ENCODE results near the gene DNAH12. TPM values are rescaled to one million over a fixed set of nuclear protein-coding genes. Genes with fewer than 3 reads are reported as not detected.

The DNAH12 gene
- total RNA-seq, 1 donor from 2014 or later, result 0.02 TPM

GRCh38 chr3:57546616-57547015, 2.5 kb upstream of the DNAH12 start:
- Mint-ChIP-seq H3K4me3 (no peak overlapping the region), H3K36me3 (no peaks in the 10 kb centered on the region), H3K27me3 (ENCODE audit: insufficient read depth, low read depth) (peaks cover 2% of the 10 kb centered on the region), H3K4me1 (peaks cover 24% of the 10 kb centered on the region), H3K9me3 (no peaks in the 10 kb centered on the region), H3K27ac (no peak overlapping the region)
- H3K4me1 ChIP-seq, result peaks cover 13% of the 10 kb centered on the region
- no peaks in the 10 kb centered on the region for H3K9me3 ChIP-seq (ENCODE audit: low read depth)
- no peak overlapping the region for H3K9ac ChIP-seq
- no peak overlapping the region for H3K4me3 ChIP-seq
- peaks cover 9% of the 10 kb centered on the region for H3F3A ChIP-seq (ENCODE audit: low read depth)
- no peaks in the 10 kb centered on the region for H3K36me3 ChIP-seq
- no peak overlapping the region for H3K27ac ChIP-seq
- DNase-seq (ENCODE audit: low spot score), result peak; percentile 25
- H4K20me1 ChIP-seq (ENCODE audit: low read depth), result no peaks in the 10 kb centered on the region
- H2AFZ ChIP-seq (replicated peaks), result no peak overlapping the region
- no peak overlapping the region for H3K4me2 ChIP-seq
- TF ChIP-seq, protein P1, sequence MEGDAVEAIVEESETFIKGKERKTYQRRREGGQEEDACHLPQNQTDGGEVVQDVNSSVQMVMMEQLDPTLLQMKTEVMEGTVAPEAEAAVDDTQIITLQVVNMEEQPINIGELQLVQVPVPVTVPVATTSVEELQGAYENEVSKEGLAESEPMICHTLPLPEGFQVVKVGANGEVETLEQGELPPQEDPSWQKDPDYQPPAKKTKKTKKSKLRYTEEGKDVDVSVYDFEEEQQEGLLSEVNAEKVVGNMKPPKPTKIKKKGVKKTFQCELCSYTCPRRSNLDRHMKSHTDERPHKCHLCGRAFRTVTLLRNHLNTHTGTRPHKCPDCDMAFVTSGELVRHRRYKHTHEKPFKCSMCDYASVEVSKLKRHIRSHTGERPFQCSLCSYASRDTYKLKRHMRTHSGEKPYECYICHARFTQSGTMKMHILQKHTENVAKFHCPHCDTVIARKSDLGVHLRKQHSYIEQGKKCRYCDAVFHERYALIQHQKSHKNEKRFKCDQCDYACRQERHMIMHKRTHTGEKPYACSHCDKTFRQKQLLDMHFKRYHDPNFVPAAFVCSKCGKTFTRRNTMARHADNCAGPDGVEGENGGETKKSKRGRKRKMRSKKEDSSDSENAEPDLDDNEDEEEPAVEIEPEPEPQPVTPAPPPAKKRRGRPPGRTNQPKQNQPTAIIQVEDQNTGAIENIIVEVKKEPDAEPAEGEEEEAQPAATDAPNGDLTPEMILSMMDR (IDR thresholded peaks at IDR 0.05), result no peak
- no peak for TF ChIP-seq EZH2 (IDR thresholded peaks at IDR 0.05)
- TF ChIP-seq EZH2phosphoT487 (IDR thresholded peaks at IDR 0.05), result peak; percentile 59
- no peaks in the 10 kb centered on the region for H3K79me2 ChIP-seq (ENCODE audit: low read depth)
- no peaks in the 10 kb centered on the region for H3K27me3 ChIP-seq

DNA sequence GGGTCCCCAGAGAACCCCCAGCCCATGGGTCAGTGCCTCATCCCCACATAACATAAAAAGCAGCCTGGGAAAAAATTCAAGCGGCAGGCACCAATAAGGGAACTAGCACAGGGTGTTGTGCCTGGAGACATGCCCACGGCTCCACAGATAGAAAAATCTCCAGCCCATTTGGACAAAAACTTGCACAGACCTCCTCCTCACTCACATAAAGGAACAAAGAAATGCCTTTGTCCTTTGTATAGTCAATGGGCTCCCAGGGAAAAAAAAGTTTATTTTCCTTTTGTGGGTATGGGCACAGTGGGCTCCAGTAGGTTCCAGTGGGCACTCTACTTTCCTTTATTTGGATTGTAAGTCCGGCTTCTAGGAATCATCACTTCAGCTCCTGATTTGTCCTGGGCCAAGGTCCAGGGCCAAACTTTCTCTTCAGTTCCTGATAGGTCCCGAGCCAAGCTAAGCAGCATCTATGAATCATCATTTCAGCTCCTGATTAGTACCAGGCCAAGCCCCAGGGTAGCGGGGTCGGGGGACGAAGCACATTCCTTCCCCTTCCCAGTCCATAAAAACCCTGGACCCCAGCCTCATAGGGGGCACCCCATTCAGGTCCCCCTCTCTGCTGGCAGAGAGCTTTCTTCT, 1.6 kb upstream of the DNAH12 start:
- H2AFZ ChIP-seq (replicated peaks), result no peak overlapping the region
- H3K36me3 Mint-ChIP-seq, result no peaks in the 10 kb centered on the region
- H4K20me1 ChIP-seq (ENCODE audit: low read depth), result no peaks in the 10 kb centered on the region
- H3K4me3 ChIP-seq, result no peak overlapping the region
- H3K27ac Mint-ChIP-seq, result peak overlapping the region; percentile 72
- H3K4me1 ChIP-seq, result peaks cover 13% of the 10 kb centered on the region
- H3K4me2 ChIP-seq, result no peak overlapping the region
- H3K9me3 Mint-ChIP-seq, result no peaks in the 10 kb centered on the region
- peak; percentile 4 for DNase-seq (ENCODE audit: low spot score)
- no peaks in the 10 kb centered on the region for H3K79me2 ChIP-seq (ENCODE audit: low read depth)
- H3F3A ChIP-seq (ENCODE audit: low read depth), result peaks cover 9% of the 10 kb centered on the region
- H3K4me1 Mint-ChIP-seq, result peaks cover 24% of the 10 kb centered on the region
- H3K4me3 Mint-ChIP-seq, result no peak overlapping the region
- no peaks in the 10 kb centered on the region for H3K27me3 ChIP-seq
- H3K27me3 Mint-ChIP-seq (ENCODE audit: insufficient read depth, low read depth), result peaks cover 2% of the 10 kb centered on the region
- no peaks in the 10 kb centered on the region for H3K9me3 ChIP-seq (ENCODE audit: low read depth)
- H3K36me3 ChIP-seq, result no peaks in the 10 kb centered on the region
- H3K27ac ChIP-seq, result no peak overlapping the region
- no peak overlapping the region for H3K9ac ChIP-seq
- TF ChIP-seq, protein P1 (IDR thresholded peaks at IDR 0.05), result no peak
- no peak for TF ChIP-seq EZH2phosphoT487 (IDR thresholded peaks at IDR 0.05)

DNA sequence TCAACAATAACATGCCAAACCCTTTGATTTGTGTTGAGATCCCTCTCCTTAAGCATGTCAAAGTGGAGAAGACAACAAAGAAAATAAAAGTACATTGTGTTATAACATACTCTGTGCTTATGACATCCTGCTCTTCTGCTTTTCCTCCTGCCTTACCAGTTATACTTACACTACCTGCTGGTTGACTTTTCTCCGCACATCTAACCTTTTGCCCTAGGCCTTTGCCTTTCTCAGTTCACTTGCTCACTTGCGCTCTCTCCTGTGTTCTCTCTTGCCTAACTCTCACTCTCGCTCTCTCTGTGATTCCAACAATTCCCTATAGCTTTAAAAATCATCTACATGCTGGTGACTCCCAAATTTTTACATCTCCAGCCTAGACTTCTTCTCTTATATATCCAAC, 5.7 kb downstream of the DNAH12 start:
- no peak for DNase-seq (ENCODE audit: low spot score)
- Histone ChIP-seq H3K4me2 (no peak overlapping the region), H3K4me1 (no peaks in the 10 kb centered on the region), H3K27me3 (no peaks in the 10 kb centered on the region), H3F3A (ENCODE audit: low read depth) (no peaks in the 10 kb centered on the region), H3K9me3 (ENCODE audit: low read depth) (no peaks in the 10 kb centered on the region), H4K20me1 (ENCODE audit: low read depth) (no peaks in the 10 kb centered on the region), H3K36me3 (no peaks in the 10 kb centered on the region), H3K79me2 (ENCODE audit: low read depth) (no peaks in the 10 kb centered on the region), H3K4me3 (no peak overlapping the region), H3K9ac (no peak overlapping the region), H2AFZ (replicated peaks) (no peak overlapping the region), H3K27ac (no peak overlapping the region)
- no peaks in the 10 kb centered on the region for H3K27me3 Mint-ChIP-seq (ENCODE audit: insufficient read depth, low read depth)
- H3K27ac Mint-ChIP-seq, result no peak overlapping the region
- no peak overlapping the region for H3K4me3 Mint-ChIP-seq
- TF ChIP-seq, protein P1 (IDR thresholded peaks at IDR 0.05), result no peak
- no peak for TF ChIP-seq EZH2 (IDR thresholded peaks at IDR 0.05)
- no peak for TF ChIP-seq EZH2phosphoT487 (IDR thresholded peaks at IDR 0.05)
- H3K36me3 Mint-ChIP-seq, result no peaks in the 10 kb centered on the region
- H3K4me1 Mint-ChIP-seq, result peaks cover 3% of the 10 kb centered on the region
- no peaks in the 10 kb centered on the region for H3K9me3 Mint-ChIP-seq

Data from neural progenitor cell (in vitro differentiated cells).